H1 (cell line): ENCODE measurements around the gene NADK. TPM values are rescaled to one million over a fixed set of nuclear protein-coding genes. Genes with fewer than 3 reads are reported as not detected.

Experiments used
- CTCF ChIA-PET: fragments of 300-600 bp; sonication (Branson Sonifier 250); formaldehyde crosslinking; loops from one replicate; lab custom pipeline; 2021; ENCODE audit not compliant: partially characterized antibody; lab: Charles Lee
- POLR2A ChIA-PET: fragments of 300-600 bp; sonication (Branson Sonifier 250); formaldehyde crosslinking; loops from one replicate; lab custom pipeline; 2021; ENCODE audit warnings: inconsistent platforms; ENCODE audit not compliant: partially characterized antibody; lab: Charles Lee
- DNase-seq, 2 experiments: peaks; one replicate each; pipeline versions ENCODE4 v3.0.0 to v3.0.0-alpha.2; 2010 to 2022; ENCODE audit warnings: low spot score in 2 of 2, low read depth in 1 of 2, mixed read lengths in 1 of 2
- FAIRE-seq: peaks from 2 replicates; lab custom pipeline; 2011; peaks lifted over from hg19 to GRCh38; lab: Jason Lieb, UNC
- H2AFZ ChIP-seq: 2 replicates; pipeline ENCODE4 v1.8.1; 2012; ENCODE audit warnings: low read length, inconsistent platforms
- H2AK5ac ChIP-seq: 2 replicates; pipeline ENCODE4 v1.6.1; 2013; ENCODE audit warnings: low read depth, low read length
- H2BK120ac ChIP-seq: replicated peaks from 2 replicates; pipeline ENCODE3; 2013; ENCODE audit warnings: low read depth, low read length, inconsistent platforms
- H2BK12ac ChIP-seq: 2 replicates; pipeline ENCODE4 v1.6.1; 2013; ENCODE audit warnings: low read depth, low read length
- H2BK15ac ChIP-seq: 2 replicates; pipeline ENCODE4 v1.6.1; 2013; ENCODE audit warnings: low read length
- H2BK20ac ChIP-seq: 2 replicates; pipeline ENCODE4 v1.6.1; 2013; ENCODE audit warnings: low read length
- H2BK5ac ChIP-seq: 2 replicates; pipeline ENCODE4 v1.6.1; 2013; ENCODE audit warnings: low read depth, low read length
- H3K14ac ChIP-seq: 2 replicates; pipeline ENCODE4 v1.6.1; 2013; ENCODE audit warnings: inconsistent platforms; ENCODE audit not compliant: insufficient read length
- H3K18ac ChIP-seq: 2 replicates; pipeline ENCODE4 v1.6.1; 2013; ENCODE audit warnings: low read length; ENCODE audit errors: extremely low read depth
- H3K23ac ChIP-seq: 2 replicates; pipeline ENCODE4 v1.6.1; 2013; ENCODE audit warnings: inconsistent platforms; ENCODE audit not compliant: insufficient read length
- H3K23me2 ChIP-seq: 2 replicates; pipeline ENCODE4 v1.6.1; 2013; ENCODE audit warnings: low read depth, low read length
- H3K27ac ChIP-seq: 2 replicates; pipeline ENCODE4 v1.6.1; 2011; ENCODE audit warnings: low read depth, low read length, inconsistent platforms
- H3K27me3 ChIP-seq, 4 experiments: replicated peaks in 1 of 4; 1 replicate in 1 of 4; 2 replicates in 3 of 4; pipeline versions ENCODE4 v1.6.1 to v1.8.1; 2011 to 2013; ENCODE audit warnings: low read length in 3 of 4, mild to moderate bottlenecking in 3 of 4, inconsistent platforms in 2 of 4, mixed read lengths in 2 of 4, moderate library complexity in 1 of 4; ENCODE audit not compliant: control insufficient read depth in 3 of 4, insufficient read depth in 3 of 4; ENCODE audit errors: extremely low read depth in 1 of 4
- H3K36me3 ChIP-seq, 4 experiments: 2 replicates each; pipeline versions ENCODE4 v1.6.1 to v1.8.1; 2011 to 2013; ENCODE audit warnings: mild to moderate bottlenecking in 4 of 4, low read length in 3 of 4, moderate library complexity in 2 of 4, control low read depth in 1 of 4, inconsistent platforms in 1 of 4; ENCODE audit not compliant: insufficient read depth in 4 of 4, control insufficient read depth in 2 of 4
- H3K4ac ChIP-seq: replicated peaks from 2 replicates; pipeline ENCODE3; 2013; ENCODE audit warnings: low read length, low read depth, mixed read lengths, inconsistent platforms; ENCODE audit not compliant: insufficient read length
- H3K4me1 ChIP-seq, 4 experiments: replicated peaks in 1 of 4; 1 replicate in 1 of 4; 2 replicates in 3 of 4; pipeline versions ENCODE4 v1.6.1 to v1.8.1; 2011 to 2013; ENCODE audit warnings: low read length in 3 of 4, inconsistent platforms in 2 of 4, mixed read lengths in 1 of 4; ENCODE audit not compliant: insufficient read depth in 4 of 4, control insufficient read depth in 3 of 4
- H3K4me2 ChIP-seq, 2 experiments: 2 replicates each; pipeline versions ENCODE4 v1.6.1 to v1.8.1; 2011 to 2013; ENCODE audit warnings: low read depth in 2 of 2, low read length in 2 of 2, control low read depth in 1 of 2, inconsistent platforms in 1 of 2, mild to moderate bottlenecking in 1 of 2; ENCODE audit not compliant: insufficient read depth in 1 of 2
- H3K4me3 ChIP-seq, 4 experiments: fragments of 200-600, 300-600 bp in 1 of 4; sonication (generic), shearing (Covaris generic), sonication (Bioruptor Twin) in 1 of 4; 2 replicates each; pipeline versions ENCODE4 v1.5.1 to v1.8.1; 2011 to 2016; ENCODE audit warnings: low read length in 4 of 4, low read depth in 3 of 4, control low read depth in 2 of 4, inconsistent platforms in 2 of 4, mild to moderate bottlenecking in 2 of 4, mixed read lengths in 1 of 4, moderate library complexity in 1 of 4; ENCODE audit not compliant: insufficient read depth in 2 of 4; ENCODE audit errors: extremely low read depth in 1 of 4
- H3K56ac ChIP-seq: replicated peaks from 2 replicates; pipeline ENCODE3; 2013; ENCODE audit warnings: low read depth, mild to moderate bottlenecking, mixed read lengths, low read length, inconsistent platforms; ENCODE audit not compliant: insufficient read length
- H3K79me1 ChIP-seq: 2 replicates; pipeline ENCODE4 v1.6.1; 2013; ENCODE audit warnings: low read depth, low read length, control low read depth
- H3K79me2 ChIP-seq, 2 experiments: 2 replicates each; pipeline versions ENCODE4 v1.6.1 to v1.8.1; 2012 to 2013; ENCODE audit warnings: low read length in 2 of 2, mild to moderate bottlenecking in 2 of 2, inconsistent platforms in 1 of 2; ENCODE audit not compliant: insufficient read depth in 2 of 2, control insufficient read depth in 1 of 2
- H3K9ac ChIP-seq, 4 experiments: replicated peaks in 1 of 4; 1 replicate in 1 of 4; 2 replicates in 3 of 4; pipeline versions ENCODE4 v1.6.1 to v1.8.1; 2011 to 2013; ENCODE audit warnings: low read depth in 3 of 4, low read length in 3 of 4, control low read depth in 2 of 4, mild to moderate bottlenecking in 2 of 4, moderate library complexity in 2 of 4, inconsistent platforms in 1 of 4; ENCODE audit errors: extremely low read depth in 1 of 4
- H3K9me3 ChIP-seq, 2 experiments: 2 replicates each; pipeline versions ENCODE4 v1.6.1 to v1.8.1; 2012 to 2013; ENCODE audit warnings: mild to moderate bottlenecking in 2 of 2, moderate library complexity in 2 of 2, control low read depth in 1 of 2, inconsistent platforms in 1 of 2, low read depth in 1 of 2, low read length in 1 of 2, mixed read lengths in 1 of 2; ENCODE audit not compliant: insufficient read depth in 2 of 2
- H4K20me1 ChIP-seq, 2 experiments: replicated peaks in 1 of 2; 2 replicates each; pipeline versions ENCODE3 to v1.8.1; 2011 to 2013; ENCODE audit warnings: inconsistent platforms in 2 of 2, low read length in 2 of 2, mild to moderate bottlenecking in 1 of 2; ENCODE audit not compliant: insufficient read depth in 2 of 2, control insufficient read depth in 1 of 2
- H4K5ac ChIP-seq: 2 replicates; pipeline ENCODE4 v1.6.1; 2013; ENCODE audit warnings: low read length, low read depth, mixed read lengths, inconsistent platforms; ENCODE audit not compliant: insufficient read length
- H4K8ac ChIP-seq: 2 replicates; pipeline ENCODE4 v1.8.0; 2013; ENCODE audit warnings: mild to moderate bottlenecking, moderate library complexity, low read length, inconsistent platforms; ENCODE audit not compliant: insufficient read depth; ENCODE audit errors: extremely low read depth
- H4K91ac ChIP-seq: replicated peaks from 2 replicates; pipeline ENCODE3; 2013; ENCODE audit warnings: low read length, mixed read lengths, inconsistent platforms; ENCODE audit not compliant: insufficient read length
- ASH2L ChIP-seq: fragments of 200-600, 300-600 bp; sonication (generic); IDR thresholded peaks from one replicate; pipeline ENCODE4 v1.7.1; 2017; ENCODE audit warnings: low read length
- CBX8 ChIP-seq: fragments of 300-800, 300-1000 bp; sonication (generic); IDR thresholded peaks from 2 replicates; pipeline ENCODE4 v1.7.1; 2016; ENCODE audit warnings: low read depth, low read length, borderline replicate concordance
- CEBPB ChIP-seq: IDR thresholded peaks from 2 replicates; pipeline ENCODE4 v1.6.1; 2012; ENCODE audit warnings: low read depth, low read length
- CREB1 ChIP-seq: IDR thresholded peaks from 2 replicates; pipeline ENCODE4 v1.6.1; 2012; ENCODE audit warnings: inconsistent platforms
- JUN ChIP-seq: IDR thresholded peaks from 2 replicates; pipeline ENCODE4 v1.6.1; 2011; ENCODE audit warnings: low read depth, mild to moderate bottlenecking, improper control_type of control experiment, low read length
- JUND ChIP-seq: IDR thresholded peaks from 2 replicates; pipeline ENCODE4 v1.6.1; 2011; ENCODE audit warnings: mild to moderate bottlenecking, improper control_type of control experiment, low read length
- KDM4A ChIP-seq: IDR thresholded peaks from one replicate; pipeline ENCODE4 v1.7.1; 2012; ENCODE audit warnings: low read depth, mild to moderate bottlenecking, moderate library complexity, low read length, inconsistent platforms; ENCODE audit not compliant: severe bottlenecking
- MAX ChIP-seq: IDR thresholded peaks from 2 replicates; pipeline ENCODE4 v1.6.1; 2012; ENCODE audit warnings: inconsistent platforms
- PHF8 ChIP-seq: fragments of 200-600 bp; sonication (generic); conservative IDR thresholded peaks from 2 replicates; pipeline ENCODE4 v1.7.1; 2012; ENCODE audit warnings: low read depth, mild to moderate bottlenecking, inconsistent platforms, low read length, moderate library complexity
- RAD21 ChIP-seq, 2 experiments: IDR thresholded peaks in 1 of 2; conservative IDR thresholded peaks in 1 of 2; 2 replicates each; pipeline ENCODE4 v1.6.1; 2011; ENCODE audit warnings: low read depth in 2 of 2, low read length in 2 of 2, improper control_type of control experiment in 1 of 2, inconsistent platforms in 1 of 2, mild to moderate bottlenecking in 1 of 2, moderate library complexity in 1 of 2
- RBBP5 ChIP-seq: IDR thresholded peaks from 2 replicates; pipeline ENCODE4 v1.7.1; 2012; ENCODE audit warnings: low read depth, mild to moderate bottlenecking, inconsistent platforms, low read length, moderate library complexity, borderline replicate concordance
- SUZ12 ChIP-seq: fragments of 200-600 bp; sonication (generic); IDR thresholded peaks from 2 replicates; pipeline ENCODE4 v1.6.1; 2012; ENCODE audit warnings: mild to moderate bottlenecking, inconsistent platforms, low read length, moderate library complexity, mixed read lengths
- TBP ChIP-seq: IDR thresholded peaks from 2 replicates; pipeline ENCODE4 v1.6.1; 2011; ENCODE audit warnings: low read depth, low read length, improper control_type of control experiment
- ZNF274 ChIP-seq: IDR thresholded peaks from 2 replicates; pipeline ENCODE4 v1.7.0; 2012; ENCODE audit warnings: low read length, borderline replicate concordance; ENCODE audit errors: extremely low read depth
- WGBS, 2 experiments: shearing (Covaris generic) in 1 of 2; methylation state at CpG; one replicate each; pipeline versions ENCODE4 v1.1.6 to v1.1.7; 2013 to 2015; ENCODE audit warnings: low lambda C conversion rate in 2 of 2, mixed read lengths in 2 of 2, inconsistent platforms in 1 of 2, low coverage in 1 of 2, missing lambda C conversion rate in 1 of 2; ENCODE audit not compliant: insufficient replicate concordance in 2 of 2, insufficient coverage in 1 of 2, insufficient read length in 1 of 2; ENCODE audit errors: extremely low coverage in 1 of 2, missing lambda C conversion rate in 1 of 2; 5-methylcytosine and 5-hydroxymethylcytosine counted together
- polyA plus RNA-seq, 7 experiments: library from polyadenylated mRNA; depleted of rRNA in 3 of 7; stranded (reverse) in 5 of 7; unstranded in 2 of 7; fragments of >200 nt in 5 of 7; fragments of 200-250 nt in 2 of 7; gene quantifications; 1 replicate in 5 of 7; 2 replicates in 1 of 7; 4 replicates in 1 of 7; pipeline versions ENCODE4 v1.2.1 to v1.2.3, GENCODE V29; 2011 to 2013; ENCODE audit warnings: missing spikeins in 2 of 7, mixed read lengths in 2 of 7
- total RNA-seq: library from RNA; stranded (reverse); fragmentation: NEBNext Ultra II Directional; extraction: Animal tissue kit (Norgen Biotek cat#: 25700); gene quantifications from 2 replicates; pipeline ENCODE4 v1.2.1, GENCODE V29; 2021

The NADK gene
- total and polyA plus RNA-seq, 2 of the 8 experiments (the other 6 are each of a cell fraction or from before 2014, with no cell fraction given): 78.0 to 89.7 TPM

GRCh38 chr1:1809489-1809888, 31.2 kb upstream of the NADK start:
- no peak overlapping the region for H2BK120ac ChIP-seq
- H3K4ac ChIP-seq: no peak overlapping the region
- no peak overlapping the region for H2AK5ac ChIP-seq
- no peak overlapping the region for H3K27ac ChIP-seq
- H3K27me3 ChIP-seq: no peaks in the 10 kb centered on the region
- H2AFZ ChIP-seq: no peak overlapping the region
- no peak overlapping the region for H2BK15ac ChIP-seq
- peaks cover 0 to 4% of the 10 kb centered on the region in 2 experiments; a peak in 1 of 4 replicates for H3K79me2 ChIP-seq
- ChIA-PET CTCF (interaction anchor here (0.7 to 2.3 kb wide), 7 partner anchors 11 to 97 kb away, joined by 3 to 10 read pairs (median 5); no protein-coding TSS in a partner anchor), POLR2A (interaction anchor here (1.1 to 1.4 kb wide), 5 partner anchors 10 to 71 kb away, joined by 3 to 5 read pairs (median 3); no protein-coding TSS in a partner anchor)
- no peak overlapping the region for H3K4me3 ChIP-seq
- H3K9ac ChIP-seq: no peak overlapping the region
- H3K23ac ChIP-seq: no peak overlapping the region
- H3K79me1 ChIP-seq: no peaks in the 10 kb centered on the region; the same call in 1 of the 2 replicates
- H3K4me2 ChIP-seq: no peak overlapping the region
- H4K5ac ChIP-seq: no peak overlapping the region
- no peak overlapping the region for H3K18ac ChIP-seq
- H3K14ac ChIP-seq: no peak overlapping the region
- DNase-seq: no peak
- no peak overlapping the region for H4K91ac ChIP-seq
- H3K9me3 ChIP-seq: no peaks in the 10 kb centered on the region
- 88% methylated on average over 6 of the region's 6 CpGs; no CpG with 5 or more reads in 1 of the 2 experiments for WGBS, 2 experiments
- no peaks in the 10 kb centered on the region for H3K4me1 ChIP-seq
- H4K8ac ChIP-seq: no peak overlapping the region
- H3K36me3 ChIP-seq: peaks cover 5 to 53% (median 28%) of the 10 kb centered on the region in 4 experiments; a peak in 6 of 8 replicates
- no peak overlapping the region for H2BK20ac ChIP-seq
- H2BK12ac ChIP-seq: no peak overlapping the region
- H2BK5ac ChIP-seq: no peak overlapping the region
- H3K23me2 ChIP-seq: no peaks in the 10 kb centered on the region
- no peak overlapping the region for H3K56ac ChIP-seq
- FAIRE-seq: no peak
- peaks cover 0 to 5% of the 10 kb centered on the region in 2 experiments for H4K20me1 ChIP-seq
- TF ChIP-seq ZNF274 (no peak), PHF8 (no peak), SUZ12 (no peak), MAX (no peak), TBP (no peak), CBX8 (no peak), RAD21 (IDR thresholded peaks at IDR 0.05 in 1 of 2, conservative IDR thresholded peaks at IDR 0.05 in 1 of 2; ENCODE audit: low read depth in 2 of 2, low read length in 2 of 2) (no peak), JUN (no peak), ASH2L (no peak), CEBPB (no peak), KDM4A (no peak), JUND (no peak), RBBP5 (no peak), CREB1 (no peak)
